Epithelial cell of proximal tubule (primary cell): Measurements from ENCODE around the gene DHRSX. TPM values are rescaled to one million over a fixed set of nuclear protein-coding genes. Genes with fewer than 3 reads are reported as not detected.
"Not testable (repeated sequence)": the region's sequence is repeated elsewhere in the genome, so short reads cannot be mapped to it uniquely, and the experiment has no call there.

Experiments used
- DNase-seq: peaks from one replicate; pipeline ENCODE4 v3.0.0-alpha.2; 2011; ENCODE audit warnings: low read depth
- H3K4me3 ChIP-seq: 2 replicates; pipeline ENCODE4 v1.5.1; 2011; ENCODE audit warnings: low read depth, mild to moderate bottlenecking, low read length
- CTCF ChIP-seq: conservative IDR thresholded peaks from 2 replicates; pipeline ENCODE4 v1.5.1; 2012; ENCODE audit warnings: low read depth, mild to moderate bottlenecking, low read length
- total RNA-seq: library from RNA; depleted of rRNA; stranded (reverse); fragments of >200 nt; gene quantifications from 2 replicates; pipeline ENCODE4 v1.2.3, GENCODE V29; 2015

Gene DHRSX
- total RNA-seq, 1 donor from 2014 or later = 22.8 TPM

- TF ChIP-seq CTCF = no peak
- no peak overlapping the region for H3K4me3 ChIP-seq
- no peak for DNase-seq
Observed at GRCh38 chrX:2371026-2371711, 129.6 kb downstream of the DHRSX start.

DNA sequence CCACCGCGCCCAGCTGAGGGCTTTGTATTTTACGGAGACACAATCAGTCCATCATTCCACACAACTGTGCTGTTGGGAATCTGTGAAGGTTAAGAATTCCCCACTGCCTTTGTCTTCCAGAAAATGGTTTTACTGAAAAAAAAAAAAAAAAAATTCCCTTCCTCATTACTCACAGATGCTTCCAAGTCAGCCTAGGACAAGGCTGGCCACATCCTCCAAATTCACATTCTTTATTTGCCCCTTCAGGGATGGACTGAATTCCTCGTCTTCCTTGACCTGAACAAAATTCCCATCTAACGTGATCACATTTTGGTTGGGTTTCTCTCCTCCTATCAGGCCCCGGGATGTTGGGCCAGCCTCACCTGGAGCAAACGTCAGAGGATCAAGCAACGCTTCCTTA is 130.3 kb downstream of the DHRSX start:
- no peak overlapping the region for H3K4me3 ChIP-seq
- TF ChIP-seq CTCF = no peak
- DNase-seq = no peak

DNA sequence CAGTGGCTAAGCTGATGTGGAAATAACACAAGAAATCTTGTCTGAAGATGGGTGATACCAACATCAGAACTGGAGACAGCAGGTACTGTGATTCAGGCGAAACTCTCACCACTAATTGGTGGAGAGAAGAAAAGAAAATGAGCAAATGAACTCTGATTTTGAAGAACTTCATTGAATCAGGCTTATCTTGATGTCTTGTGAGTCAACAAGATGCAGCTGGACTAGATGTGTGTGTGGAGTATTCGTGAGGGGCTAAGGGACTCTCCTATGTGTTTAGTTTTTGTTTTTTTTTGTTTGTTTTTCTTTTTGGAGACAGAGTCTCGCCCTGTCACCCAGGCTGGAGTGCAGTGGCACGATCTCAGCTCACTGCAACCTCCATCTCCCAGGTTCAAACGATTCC is 131.6 kb downstream of the DHRSX start:
- no peak for TF ChIP-seq CTCF
- no peak for DNase-seq
- H3K4me3 ChIP-seq = no peak overlapping the region

- no peak for TF ChIP-seq CTCF
- no peak overlapping the region for H3K4me3 ChIP-seq
- DNase-seq = no peak
Observed at GRCh38 chrX:2360731-2361130, 140.0 kb downstream of the DHRSX start.

DNA sequence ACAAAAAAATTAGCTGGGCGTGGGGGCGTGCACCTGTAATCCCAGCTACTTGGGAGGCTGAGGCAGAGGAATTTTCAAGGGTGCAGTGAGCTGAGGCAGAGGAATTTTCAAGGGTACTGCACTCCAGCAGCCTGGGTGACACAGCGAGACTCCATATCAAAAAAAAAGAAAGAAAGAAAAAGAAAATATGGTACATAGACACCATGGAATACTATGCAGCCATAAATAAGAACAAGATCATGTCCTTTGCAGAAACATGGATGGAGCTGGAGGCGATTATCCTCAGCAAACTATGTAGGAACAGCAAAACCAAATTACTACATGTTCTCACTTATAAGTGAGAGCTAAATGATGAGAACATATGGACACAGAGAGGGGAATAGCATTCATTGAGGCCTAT is 141.3 kb downstream of the DHRSX start:
- DNase-seq, H3K4me3 ChIP-seq: not testable (repeated sequence)

- TF ChIP-seq CTCF = no peak
- no peak overlapping the region for H3K4me3 ChIP-seq
- peak; percentile 10 for DNase-seq
Observed at GRCh38 chrX:2351999-2352995, 148.5 kb downstream of the DHRSX start.

- TF ChIP-seq CTCF = no peak
- H3K4me3 ChIP-seq = no peak overlapping the region
- peak; percentile 18 for DNase-seq
Observed at GRCh38 chrX:2351321-2351720, 149.5 kb downstream of the DHRSX start.

DNA sequence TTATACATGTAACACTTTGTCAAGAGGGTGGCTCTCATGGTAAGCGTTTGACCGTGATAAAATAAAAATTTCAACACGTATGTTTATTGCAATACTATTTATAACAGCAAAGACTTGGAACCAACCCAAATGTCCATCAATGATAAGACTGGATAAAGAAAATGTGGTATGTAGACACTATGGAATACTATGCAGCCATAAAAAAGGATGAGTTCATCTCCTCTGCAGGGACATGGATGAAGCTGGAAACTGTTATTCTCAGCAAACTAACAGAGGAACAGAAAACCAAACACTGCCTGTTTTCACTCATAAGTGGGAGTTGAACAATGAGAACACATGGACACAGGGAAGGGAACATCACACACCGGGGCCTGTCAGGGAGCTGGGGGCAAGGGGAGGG is 150.1 kb downstream of the DHRSX start:
- not testable (repeated sequence) for H3K4me3 ChIP-seq, DNase-seq

DNA sequence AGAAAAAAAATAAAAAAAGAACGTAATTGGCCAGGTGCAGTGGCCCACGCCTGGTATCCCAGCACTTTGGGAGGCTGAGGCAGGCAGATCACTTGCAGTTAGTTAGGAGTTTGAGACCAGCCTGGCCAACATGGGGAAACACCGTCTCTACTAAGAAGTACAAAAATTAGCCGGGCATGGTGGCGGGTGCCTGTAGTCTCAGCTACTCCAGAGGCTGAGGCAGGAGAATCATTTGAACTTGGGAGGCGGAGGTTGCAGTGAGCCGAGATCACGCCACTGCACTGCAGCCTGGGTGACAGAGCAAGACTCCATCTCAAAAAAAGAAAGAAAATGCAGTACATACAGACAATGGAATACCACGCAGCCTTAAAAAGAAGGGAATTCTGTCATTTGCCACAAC is 150.7 kb downstream of the DHRSX start:
- H3K4me3 ChIP-seq, DNase-seq: not testable (repeated sequence)
